ENCODE results near the gene PRKRIP1. TPM values are rescaled to one million over a fixed set of nuclear protein-coding genes. Genes with fewer than 3 reads are reported as not detected.

Gene PRKRIP1
- total RNA-seq, 1 experiment from 2014 or later, result 35.2 TPM

DNA sequence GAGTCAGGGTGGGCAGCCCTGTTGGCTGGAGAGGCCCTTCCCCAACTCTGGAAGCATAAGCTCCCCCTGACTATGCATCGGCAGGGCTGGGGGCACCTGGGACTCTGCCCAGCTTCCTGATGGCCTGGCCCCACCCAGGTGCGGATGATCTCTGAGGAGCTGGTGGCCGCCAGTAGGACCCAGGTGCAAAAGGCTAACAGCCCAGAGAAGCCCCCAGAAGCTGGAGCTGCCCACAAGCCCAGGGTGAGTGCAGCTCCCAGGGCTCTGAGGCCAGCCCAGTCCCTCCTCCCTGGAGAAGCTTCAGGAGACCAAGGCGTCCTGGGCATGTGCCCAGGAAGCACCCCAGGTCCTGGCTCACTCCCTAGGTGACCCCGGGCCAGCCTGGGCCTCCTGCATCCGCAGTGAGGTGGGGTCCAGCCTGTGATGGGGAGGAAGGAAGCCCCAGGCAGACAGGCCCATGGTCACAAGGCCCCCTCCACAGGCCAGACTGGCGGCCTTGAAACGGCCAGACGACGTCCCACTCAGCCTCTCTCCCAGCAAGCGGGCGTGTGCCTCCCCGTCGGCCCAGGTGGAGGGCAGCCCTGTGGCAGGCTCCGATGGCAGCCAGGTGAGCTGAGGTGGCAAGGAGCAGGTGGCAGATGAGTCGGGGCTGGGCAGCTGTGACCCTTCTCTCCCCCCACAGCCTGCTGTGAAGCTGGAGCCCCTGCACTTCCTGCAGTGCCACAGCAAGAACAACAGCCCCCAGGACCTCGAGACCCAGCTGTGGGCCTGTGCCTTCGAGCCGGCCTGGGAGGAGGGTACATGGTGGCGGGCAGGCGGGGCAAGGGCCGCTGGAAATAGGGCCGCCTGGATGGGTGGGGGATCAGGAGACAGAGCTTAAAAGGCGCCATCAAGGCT, 71.7 kb downstream of the PRKRIP1 start:
- H3K9me3 ChIP-seq, result no peaks in the 10 kb centered on the region
- peaks cover 38% of the 10 kb centered on the region for H3K36me3 Mint-ChIP-seq (ENCODE audit: insufficient read depth, unreplicated experiment)
- no peaks in the 10 kb centered on the region for H3K9me3 Mint-ChIP-seq (ENCODE audit: unreplicated experiment)
- no peaks in the 10 kb centered on the region; the same call in 1 of the 2 replicates for H3K36me3 ChIP-seq (ENCODE audit: control insufficient read depth, insufficient read depth, low read length)
- H3K27ac Mint-ChIP-seq (ENCODE audit: unreplicated experiment), result no peak overlapping the region
- no TSS peak for BruUV-seq (replicated peaks)
- H3K4me3 ChIP-seq (ENCODE audit: low read depth, low read length), result no peak overlapping the region
- intact Hi-C loops (cut with micrococcal nuclease; ENCODE audit: unreplicated experiment), result no loop called here
- ChIA-PET CTCF (interaction anchor here (0.6 to 1.0 kb wide), 2 partner anchors 177 to 477 kb away, joined by 3 read pairs; no protein-coding TSS in a partner anchor), POLR2A (no interaction called here)
- peaks cover 8% of the 10 kb centered on the region for H3K4me1 Mint-ChIP-seq (ENCODE audit: low read depth, unreplicated experiment)
- TF ChIP-seq, protein P1, sequence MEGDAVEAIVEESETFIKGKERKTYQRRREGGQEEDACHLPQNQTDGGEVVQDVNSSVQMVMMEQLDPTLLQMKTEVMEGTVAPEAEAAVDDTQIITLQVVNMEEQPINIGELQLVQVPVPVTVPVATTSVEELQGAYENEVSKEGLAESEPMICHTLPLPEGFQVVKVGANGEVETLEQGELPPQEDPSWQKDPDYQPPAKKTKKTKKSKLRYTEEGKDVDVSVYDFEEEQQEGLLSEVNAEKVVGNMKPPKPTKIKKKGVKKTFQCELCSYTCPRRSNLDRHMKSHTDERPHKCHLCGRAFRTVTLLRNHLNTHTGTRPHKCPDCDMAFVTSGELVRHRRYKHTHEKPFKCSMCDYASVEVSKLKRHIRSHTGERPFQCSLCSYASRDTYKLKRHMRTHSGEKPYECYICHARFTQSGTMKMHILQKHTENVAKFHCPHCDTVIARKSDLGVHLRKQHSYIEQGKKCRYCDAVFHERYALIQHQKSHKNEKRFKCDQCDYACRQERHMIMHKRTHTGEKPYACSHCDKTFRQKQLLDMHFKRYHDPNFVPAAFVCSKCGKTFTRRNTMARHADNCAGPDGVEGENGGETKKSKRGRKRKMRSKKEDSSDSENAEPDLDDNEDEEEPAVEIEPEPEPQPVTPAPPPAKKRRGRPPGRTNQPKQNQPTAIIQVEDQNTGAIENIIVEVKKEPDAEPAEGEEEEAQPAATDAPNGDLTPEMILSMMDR (IDR thresholded peaks at IDR 0.05; ENCODE audit: insufficient read depth in 1 of 2, low read depth in 1 of 2, low read length in 1 of 2, severe bottlenecking in 1 of 2, unreplicated experiment in 1 of 2), result no peak
- peaks cover 5% of the 10 kb centered on the region; the same call in 1 of the 2 replicates for H3K4me1 ChIP-seq
- H3K4me3 Mint-ChIP-seq (ENCODE audit: unreplicated experiment), result no peak overlapping the region
- no peaks in the 10 kb centered on the region for H3K27me3 ChIP-seq (replicated peaks; ENCODE audit: control insufficient read depth, insufficient read depth, low read length)
- DNase-seq, result no peak
- no peaks in the 10 kb centered on the region for H3K27me3 Mint-ChIP-seq (ENCODE audit: insufficient read depth, unreplicated experiment)

DNA sequence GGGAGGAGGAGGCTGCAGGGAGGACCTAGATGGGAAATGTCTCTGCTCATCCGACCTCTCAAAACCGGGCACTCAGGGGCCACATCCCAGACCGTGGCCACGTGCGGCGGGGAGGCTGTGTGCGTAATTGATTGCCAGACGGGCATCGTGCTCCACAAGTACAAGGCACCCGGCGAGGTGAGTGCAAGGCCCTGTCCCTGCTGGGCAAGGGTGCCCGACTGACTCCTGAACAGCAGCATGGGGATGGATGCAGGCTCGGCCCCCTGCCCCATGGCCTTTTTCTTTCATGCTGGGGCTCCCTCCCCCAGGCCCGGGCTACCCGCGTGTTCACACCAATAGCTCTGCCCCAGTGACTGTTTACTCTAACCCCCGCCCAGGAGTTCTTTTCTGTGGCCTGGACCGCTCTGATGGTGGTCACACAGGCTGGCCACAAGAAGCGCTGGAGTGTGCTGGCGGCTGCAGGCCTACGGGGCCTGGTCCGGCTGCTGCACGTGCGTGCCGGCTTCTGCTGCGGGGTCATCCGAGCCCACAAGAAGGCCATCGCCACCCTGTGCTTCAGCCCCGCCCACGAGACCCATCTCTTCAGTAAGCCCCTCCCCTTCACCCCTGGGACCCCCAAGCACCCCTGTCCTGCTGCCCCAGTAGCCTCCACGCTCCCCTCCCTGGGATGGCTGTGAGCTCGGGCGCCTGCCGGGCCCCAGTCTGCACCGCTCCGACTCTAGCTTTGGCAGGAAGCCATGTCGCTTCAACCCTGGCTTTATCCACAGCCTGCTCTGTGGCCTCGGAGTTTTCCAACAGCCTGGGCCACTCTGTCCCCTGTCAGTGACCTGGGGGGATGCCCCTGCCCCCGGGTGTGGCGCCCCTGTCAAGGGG, 72.6 kb downstream of the PRKRIP1 start:
- Histone ChIP-seq H3K27me3 (replicated peaks; ENCODE audit: control insufficient read depth, insufficient read depth, low read length) (no peaks in the 10 kb centered on the region), H3K4me1 (peaks cover 5% of the 10 kb centered on the region; the same call in 1 of the 2 replicates), H3K36me3 (ENCODE audit: control insufficient read depth, insufficient read depth, low read length) (no peaks in the 10 kb centered on the region; the same call in 1 of the 2 replicates), H3K4me3 (ENCODE audit: low read depth, low read length) (no peak overlapping the region), H3K9me3 (no peaks in the 10 kb centered on the region)
- Mint-ChIP-seq H3K27ac (ENCODE audit: unreplicated experiment) (no peak overlapping the region), H3K4me1 (ENCODE audit: low read depth, unreplicated experiment) (peaks cover 6% of the 10 kb centered on the region), H3K9me3 (ENCODE audit: unreplicated experiment) (no peaks in the 10 kb centered on the region), H3K27me3 (ENCODE audit: insufficient read depth, unreplicated experiment) (no peaks in the 10 kb centered on the region), H3K4me3 (ENCODE audit: unreplicated experiment) (no peak overlapping the region), H3K36me3 (ENCODE audit: insufficient read depth, unreplicated experiment) (peaks cover 45% of the 10 kb centered on the region)
- ChIA-PET POLR2A (no interaction called here), CTCF (no interaction called here)
- TF ChIP-seq, protein P1 (IDR thresholded peaks at IDR 0.05; ENCODE audit: insufficient read depth in 1 of 2, low read depth in 1 of 2, low read length in 1 of 2, severe bottlenecking in 1 of 2, unreplicated experiment in 1 of 2), result no peak
- BruUV-seq (replicated peaks), result no TSS peak
- intact Hi-C loops (cut with micrococcal nuclease; ENCODE audit: unreplicated experiment), result no loop called here
- peak in 1 of 2 experiments; percentile 33 for DNase-seq

DNA sequence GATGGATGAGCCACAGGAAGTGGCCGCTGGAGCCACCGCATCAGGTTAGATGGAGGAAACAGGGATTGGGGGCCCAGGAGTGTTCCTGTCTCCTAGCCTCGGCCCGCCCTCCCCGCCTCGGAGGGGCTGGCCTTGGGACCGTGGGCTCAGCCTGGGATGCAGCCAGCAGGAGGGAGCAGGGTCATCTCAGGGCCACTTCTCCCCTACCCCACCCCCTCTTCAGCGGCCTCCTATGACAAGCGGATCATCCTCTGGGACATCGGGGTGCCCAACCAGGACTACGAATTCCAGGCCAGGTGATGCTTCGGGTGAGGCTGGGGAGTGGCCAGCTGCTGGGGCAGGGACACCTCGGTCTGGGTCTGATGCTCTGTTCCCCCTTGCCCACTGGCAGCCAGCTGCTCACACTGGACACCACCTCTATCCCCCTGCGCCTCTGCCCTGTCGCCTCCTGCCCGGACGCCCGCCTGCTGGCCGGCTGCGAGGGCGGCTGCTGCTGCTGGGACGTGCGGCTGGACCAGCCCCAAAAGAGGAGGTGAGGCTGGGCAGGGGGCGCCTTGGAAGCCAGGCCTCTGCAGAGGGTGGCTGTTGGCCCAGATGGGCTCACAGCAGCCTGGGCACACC, 73.3 kb downstream of the PRKRIP1 start:
- Mint-ChIP-seq H3K27me3 (ENCODE audit: insufficient read depth, unreplicated experiment) (no peaks in the 10 kb centered on the region), H3K36me3 (ENCODE audit: insufficient read depth, unreplicated experiment) (peaks cover 45% of the 10 kb centered on the region), H3K4me3 (ENCODE audit: unreplicated experiment) (no peak overlapping the region), H3K9me3 (ENCODE audit: unreplicated experiment) (no peaks in the 10 kb centered on the region), H3K27ac (ENCODE audit: unreplicated experiment) (no peak overlapping the region), H3K4me1 (ENCODE audit: low read depth, unreplicated experiment) (no peaks in the 10 kb centered on the region)
- DNase-seq, result peak in 1 of 2 experiments; percentile 28
- no TSS peak for BruUV-seq (replicated peaks)
- Histone ChIP-seq H3K27me3 (replicated peaks; ENCODE audit: control insufficient read depth, insufficient read depth, low read length) (no peaks in the 10 kb centered on the region), H3K4me1 (peaks cover 5% of the 10 kb centered on the region; the same call in 1 of the 2 replicates), H3K9me3 (no peaks in the 10 kb centered on the region), H3K36me3 (ENCODE audit: control insufficient read depth, insufficient read depth, low read length) (no peaks in the 10 kb centered on the region; the same call in 1 of the 2 replicates), H3K4me3 (ENCODE audit: low read depth, low read length) (no peak overlapping the region)
- ChIA-PET POLR2A (no interaction called here), CTCF (no interaction called here)
- intact Hi-C loops (cut with micrococcal nuclease; ENCODE audit: unreplicated experiment), result no loop called here
- TF ChIP-seq, protein P1 (IDR thresholded peaks at IDR 0.05; ENCODE audit: insufficient read depth in 1 of 2, low read depth in 1 of 2, low read length in 1 of 2, severe bottlenecking in 1 of 2, unreplicated experiment in 1 of 2), result no peak
